Body of pancreas (tissue), 4 donors: ENCODE results near the gene TNFAIP8.

ENCODE experiments used
- CTCF ChIP-seq, 7 experiments: fragments of 450-650 bp in 4 of 7; fragments of 200-600 bp in 3 of 7; sonication (generic) in 3 of 7; IDR thresholded peaks; one replicate each; pipeline ENCODE4 v1.5.1; 2016 to 2019; ENCODE audit warnings: antibody characterized with exemption in 7 of 7
- POLR2A ChIP-seq, 3 donors: fragments of 450-650 bp; IDR thresholded peaks; one replicate each; pipeline ENCODE4 v1.6.1; 2016; ENCODE audit warnings: antibody characterized with exemption in 3 of 3, mild to moderate bottlenecking in 2 of 3

GRCh38 chr5:119409235-119409815 is 53.5 kb downstream of the TNFAIP8 start:
- TF ChIP-seq CTCF (IDR thresholded peaks at IDR 0.05) (no peak), POLR2A (IDR thresholded peaks at IDR 0.05) (no peak)
